GM12875 (cell line): Measurements from ENCODE around the gene CEP95.

Experiments
- H3K4me3 ChIP-seq: one replicate; pipeline ENCODE4 v1.5.1; 2011; ENCODE audit warnings: low read depth, low read length, control low read depth
- CTCF ChIP-seq: IDR thresholded peaks from 2 replicates; pipeline ENCODE4 v1.5.1; 2011; ENCODE audit warnings: low read depth, mild to moderate bottlenecking, control low read depth, inconsistent platforms, low read length, moderate library complexity, borderline replicate concordance; ENCODE audit not compliant: insufficient read depth

CEP95 gene

GRCh38 chr17:64496348-64496785 is 10.4 kb upstream of the CEP95 start:
- peak overlapping the region; percentile 73 for H3K4me3 ChIP-seq
- no peak for TF ChIP-seq CTCF

- TF ChIP-seq CTCF: peak; percentile 61; the same call in 1 of the 2 replicates
- H3K4me3 ChIP-seq: peak within 1 kb of the TSS; percentile 73
Observed at GRCh38 chr17:64496786-64497564, 9.8 kb upstream of the CEP95 start, which contains the start of gene POLG2. TSS of gene POLG2 (minus strand) at chr17:64497054. CDS start at chr17:64496968, 86 bp downstream.

- TF ChIP-seq CTCF: no peak
Observed at GRCh38 chr17:64497565-64498035, 9.2 kb upstream of the CEP95 start.

GRCh38 chr17:64498308-64499203 is 8.2 kb upstream of the CEP95 start:
- H3K4me3 ChIP-seq: no peak overlapping the region
- no peak for TF ChIP-seq CTCF

More at GRCh38 chr17:64497565-64498035, 9.2 kb upstream of the CEP95 start:
- H3K4me3 ChIP-seq: no peak overlapping the region

GRCh38 chr17:64499805-64500486 is 6.8 kb upstream of the CEP95 start:
- TF ChIP-seq CTCF: no peak
- H3K4me3 ChIP-seq: no peak overlapping the region

GRCh38 chr17:64500487-64500859 is 6.3 kb upstream of the CEP95 start:
- no peak for TF ChIP-seq CTCF

More at GRCh38 chr17:64500487-64500859, 6.3 kb upstream of the CEP95 start:
- H3K4me3 ChIP-seq: no peak overlapping the region
